GM19240 (cell line): ENCODE measurements around the gene GLDC.
"Not testable (repeated sequence)": the region's sequence is repeated elsewhere in the genome, so short reads cannot be mapped to it uniquely, and the experiment has no call there.

Experiments
- DNase-seq: peaks from one replicate; pipeline ENCODE4 v3.0.0; 2011; ENCODE audit warnings: low spot score; ENCODE audit not compliant: insufficient read length

GLDC gene

GRCh38 chr9:6645355-6646292, at the start of gene GLDC:
GLDC (minus strand) TSS chr9:6645729; CDS start chr9:6645499, 230 bp downstream.
- peak; percentile 77 for DNase-seq

GRCh38 chr9:6692881-6693361, 47.4 kb upstream of the GLDC start:
- DNase-seq: no peak

- DNase-seq: no peak
These were observed 46.9 kb upstream of the GLDC start for GRCh38 chr9:6692433-6692832.

- DNase-seq: not testable (repeated sequence)
These were observed 45.1 kb upstream of the GLDC start for GRCh38 chr9:6690675-6691070.

DNA sequence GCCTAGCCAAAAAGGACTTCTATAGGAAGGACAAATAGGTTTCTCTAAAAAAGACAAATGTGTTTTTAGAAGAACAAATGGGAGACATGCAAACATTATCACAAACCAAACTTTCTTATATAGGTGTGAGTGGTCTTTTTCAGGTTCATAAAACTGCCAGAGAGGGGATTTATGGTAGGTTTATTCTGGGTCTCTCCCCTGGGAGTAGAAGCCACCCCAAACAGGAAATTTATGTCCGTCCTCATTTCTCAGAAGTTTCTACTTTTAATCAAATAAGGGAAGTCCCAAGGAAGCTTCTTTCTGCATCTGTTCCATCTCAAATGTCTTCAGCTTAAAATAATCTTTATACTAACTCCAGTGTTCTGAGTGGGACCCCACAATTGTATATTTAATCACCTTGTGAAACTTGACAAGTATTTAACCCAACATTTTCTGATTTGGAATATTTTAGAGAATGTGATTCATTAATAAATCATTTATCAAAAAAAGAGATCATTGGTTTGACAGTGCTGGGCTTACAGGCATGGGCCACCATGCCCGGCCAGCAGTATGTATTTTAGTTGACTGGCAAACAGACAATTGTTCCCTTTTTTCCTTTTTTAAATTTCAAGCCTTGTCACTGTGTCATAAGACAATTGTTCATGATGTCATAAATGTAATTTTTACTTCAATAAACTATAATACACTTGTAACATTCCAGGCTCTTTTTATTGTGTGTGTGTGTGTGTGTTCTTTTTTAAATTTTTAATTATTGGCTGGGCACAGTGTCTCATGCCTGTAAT, 44.6 kb upstream of the GLDC start:
- no peak for DNase-seq

GRCh38 chr9:6687180-6687579, 41.7 kb upstream of the GLDC start:
- no peak for DNase-seq

- no peak for DNase-seq
These were observed 40.9 kb upstream of the GLDC start for GRCh38 chr9:6686396-6686795.

GRCh38 chr9:6681957-6682501, 36.5 kb upstream of the GLDC start:
- no peak for DNase-seq

DNA sequence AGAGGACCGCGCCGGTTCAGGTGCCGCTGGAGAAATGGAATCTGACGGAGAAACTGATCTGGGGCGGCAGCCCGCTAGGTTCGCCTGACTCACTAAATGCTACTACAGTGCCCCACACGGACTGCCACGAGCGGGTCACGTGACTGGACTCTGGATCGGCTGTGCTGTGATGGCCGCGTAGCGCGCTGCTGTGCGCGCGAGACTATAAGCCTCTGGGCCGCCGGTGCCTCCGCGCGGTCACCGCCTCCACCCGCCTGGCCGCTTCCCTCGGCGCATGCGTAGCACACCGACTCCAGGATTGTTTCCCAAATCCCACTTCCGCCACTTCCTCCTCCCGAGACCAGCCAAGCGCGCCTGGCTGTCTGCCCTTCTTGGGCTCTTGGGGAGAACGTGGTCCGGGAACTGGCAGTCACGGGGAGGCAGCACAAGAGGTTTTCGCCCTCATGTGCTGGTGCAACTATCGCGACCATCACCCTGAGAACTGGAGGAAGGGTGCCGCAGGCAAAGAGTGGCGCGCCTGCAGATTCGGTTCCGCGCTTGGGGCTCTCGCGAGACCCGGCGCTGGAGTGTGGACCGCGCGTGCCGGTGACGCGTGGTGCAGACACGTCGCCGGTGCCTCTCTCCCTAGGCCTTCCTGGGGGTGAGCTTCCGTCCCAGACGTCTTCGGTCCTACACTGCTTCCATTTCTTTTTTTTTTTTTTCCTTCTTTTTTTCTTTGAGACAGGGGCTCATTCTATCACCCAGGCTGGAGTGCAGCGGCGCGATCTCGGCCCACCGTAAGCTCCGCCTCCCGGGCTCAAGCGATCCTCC, 35.8 kb upstream of the GLDC start:
- DNase-seq: peak; percentile 77

- DNase-seq: no peak
These were observed 35.2 kb upstream of the GLDC start for GRCh38 chr9:6680797-6681146.

DNA sequence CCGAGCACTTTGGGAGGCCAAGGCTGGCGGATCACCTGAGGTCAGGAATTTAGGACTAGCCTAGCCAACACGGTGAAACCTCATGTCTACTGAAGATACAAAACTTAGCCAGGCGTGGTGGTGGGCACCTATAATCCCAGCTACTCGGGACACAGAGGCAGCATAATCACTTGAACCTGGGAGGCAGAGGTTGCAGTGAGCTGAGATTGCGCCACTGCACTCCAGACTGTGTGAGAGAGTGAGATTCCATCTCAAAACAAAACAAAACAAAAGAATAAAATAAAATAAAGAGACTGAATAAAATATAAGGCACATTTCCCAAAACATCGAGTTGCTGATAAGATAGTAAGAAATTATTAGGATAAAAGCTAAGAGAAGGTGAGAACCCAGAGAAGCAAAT, 32.3 kb upstream of the GLDC start:
- no peak for DNase-seq

- no peak for DNase-seq
These were observed 30.9 kb upstream of the GLDC start for GRCh38 chr9:6676254-6676921.

- no peak for DNase-seq
These were observed 29.7 kb upstream of the GLDC start for GRCh38 chr9:6675268-6675667.

- DNase-seq: no peak
These were observed 27.9 kb upstream of the GLDC start for GRCh38 chr9:6673326-6674025.

- DNase-seq: no peak
These were observed 26.6 kb upstream of the GLDC start for GRCh38 chr9:6672118-6672517.

DNA sequence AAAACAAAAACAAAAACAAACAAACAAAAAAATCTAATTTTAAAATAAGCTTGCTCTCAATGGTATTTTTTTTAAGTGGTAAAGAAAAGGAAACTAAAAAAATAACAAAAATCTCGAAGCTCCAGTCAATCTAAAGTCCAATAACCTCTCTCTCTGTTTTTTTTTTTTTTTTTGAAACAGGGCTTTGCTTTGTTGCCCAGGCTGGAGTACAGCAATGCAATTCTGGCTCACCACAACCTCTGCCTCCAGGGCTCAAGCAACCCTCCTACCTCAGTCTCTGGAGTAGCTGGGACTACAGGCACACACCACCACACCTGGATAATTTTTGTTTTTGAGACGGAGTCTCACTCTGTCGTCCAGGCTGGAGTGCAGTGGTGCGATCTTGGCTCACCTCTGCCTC, 25.9 kb upstream of the GLDC start:
- DNase-seq: no peak

DNA sequence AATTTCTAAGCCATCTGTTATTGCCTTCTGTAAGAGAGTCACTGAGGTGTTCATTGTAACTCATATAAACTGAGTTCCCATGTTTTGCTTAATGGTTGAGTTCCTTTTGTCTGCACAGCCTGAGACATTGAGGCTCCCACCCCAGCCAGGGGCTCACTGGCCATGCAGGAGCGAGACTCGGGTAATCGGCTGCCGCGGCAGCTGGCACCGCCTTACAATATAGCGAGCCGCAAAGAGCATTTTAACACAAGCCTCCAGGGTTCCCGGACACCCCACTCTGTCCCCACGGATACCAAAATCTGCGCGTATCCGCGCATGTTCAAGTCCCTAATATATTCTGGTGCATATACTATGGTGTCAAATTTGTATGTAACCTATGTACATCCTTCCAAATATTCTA, 24.4 kb upstream of the GLDC start:
- DNase-seq: no peak

DNA sequence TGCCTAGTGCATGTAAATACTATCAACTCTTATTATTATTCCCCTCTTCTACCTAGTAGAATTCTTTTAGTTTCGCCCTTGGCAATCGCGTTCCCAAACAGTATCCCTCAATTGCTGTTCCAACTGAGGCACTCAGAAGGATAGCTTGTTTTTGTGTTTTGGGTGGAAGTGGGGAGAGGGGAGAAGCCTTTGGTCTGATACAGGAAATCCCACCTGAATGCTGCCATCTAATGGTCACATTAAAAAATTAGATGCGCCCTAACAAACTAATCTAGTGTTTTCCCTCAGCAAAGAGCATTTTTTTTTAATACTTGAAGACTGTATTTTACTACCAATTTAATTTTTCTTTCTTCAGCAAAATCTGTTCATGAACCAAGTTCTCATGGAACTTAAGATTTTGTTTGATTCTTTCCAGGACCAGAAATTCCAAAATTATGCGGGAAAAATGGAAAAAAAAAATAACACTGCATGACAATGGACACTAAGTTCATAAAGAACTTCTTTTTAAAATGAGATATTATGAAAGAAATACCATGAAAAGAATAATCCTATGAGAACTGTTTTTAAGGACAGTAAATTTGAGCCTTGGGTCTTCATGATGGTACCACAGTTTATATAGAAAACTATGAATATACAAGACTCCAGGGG, 22.2 kb upstream of the GLDC start:
- DNase-seq: no peak

DNA sequence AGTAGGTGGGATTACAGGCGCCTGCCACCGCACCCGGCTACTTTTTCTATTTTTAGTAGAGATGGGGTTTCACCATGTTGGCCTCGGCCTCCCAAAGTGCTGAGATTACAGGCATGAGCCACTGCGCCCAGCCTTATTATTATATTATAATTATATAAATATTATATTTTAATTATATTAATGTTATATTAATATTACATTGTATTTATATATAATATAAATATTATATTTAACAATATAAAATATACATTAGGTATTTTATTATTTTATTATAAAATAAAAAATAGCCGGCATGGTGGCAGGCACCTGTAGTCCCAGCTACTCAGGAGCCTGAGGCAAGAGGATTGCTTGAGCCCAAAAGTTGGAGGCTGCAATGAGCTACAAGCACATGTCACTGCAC, 21.6 kb upstream of the GLDC start:
- no peak for DNase-seq

- no peak for DNase-seq
These were observed 20.1 kb upstream of the GLDC start for GRCh38 chr9:6665628-6666027.
